Karpas-422 (cell line): ENCODE data around the gene TEC. TPM values are rescaled to one million over a fixed set of nuclear protein-coding genes. Genes with fewer than 3 reads are reported as not detected.
A peak's percentile ranks its signal among the peaks of the same experiment; 100 is the strongest.

Experiments
- DNase-seq: peaks from one replicate; pipeline ENCODE4 v3.0.0-alpha.2; 2015
- H2AFZ ChIP-seq: fragments of 200-600 bp; sonication (generic); 2 replicates; pipeline ENCODE4 v1.6.1; 2014; ENCODE audit warnings: antibody characterized with exemption, low read length, mixed read lengths
- H3K27ac ChIP-seq: fragments of 200-600 bp; sonication (generic); 2 replicates; pipeline ENCODE4 v1.5.1; 2014; ENCODE audit warnings: mild to moderate bottlenecking, low read length, moderate library complexity
- H3K27me3 ChIP-seq: fragments of 200-600 bp; sonication (generic); 2 replicates; pipeline ENCODE4 v1.6.1; 2014; ENCODE audit warnings: low read length, mixed read lengths
- H3K36me3 ChIP-seq: fragments of 200-600 bp; sonication (generic); 2 replicates; pipeline ENCODE4 v1.6.1; 2014; ENCODE audit warnings: low read length, mixed read lengths; ENCODE audit not compliant: insufficient read depth
- H3K4me1 ChIP-seq: fragments of 200-600 bp; sonication (generic); 2 replicates; pipeline ENCODE4 v1.6.1; 2014; ENCODE audit warnings: mild to moderate bottlenecking, low read length, mixed read lengths
- H3K4me2 ChIP-seq: fragments of 200-600 bp; sonication (generic); 2 replicates; pipeline ENCODE4 v1.6.1; 2014; ENCODE audit warnings: low read length, low read depth, mild to moderate bottlenecking; ENCODE audit not compliant: poor library complexity, severe bottlenecking
- H3K4me3 ChIP-seq: fragments of 200-600 bp; sonication (generic); 2 replicates; pipeline ENCODE4 v1.5.1; 2014; ENCODE audit warnings: mild to moderate bottlenecking, antibody characterized with exemption, low read length, mixed read lengths
- H3K79me2 ChIP-seq: fragments of 200-600 bp; sonication (generic); 2 replicates; pipeline ENCODE4 v1.6.1; 2014; ENCODE audit warnings: mild to moderate bottlenecking, low read length, mixed read lengths
- H3K9ac ChIP-seq: fragments of 200-600 bp; sonication (generic); 2 replicates; pipeline ENCODE4 v1.6.0; 2014; ENCODE audit warnings: low read length
- H3K9me2 ChIP-seq: fragments of 200-600 bp; sonication (generic), shearing (Covaris generic); replicated peaks from 2 replicates; pipeline ENCODE4 v1.6.0; 2014; ENCODE audit warnings: mild to moderate bottlenecking, low read length, moderate library complexity; ENCODE audit not compliant: insufficient read depth
- H3K9me3 ChIP-seq: fragments of 300-700, 200-600 bp; sonication (generic); 2 replicates; pipeline ENCODE4 v1.6.1; 2014; ENCODE audit warnings: low read length, mixed read lengths
- H4K20me1 ChIP-seq: fragments of 200-600 bp; sonication (generic); 2 replicates; pipeline ENCODE4 v1.6.1; 2014; ENCODE audit warnings: mild to moderate bottlenecking, antibody characterized with exemption, low read length, low read depth; ENCODE audit not compliant: insufficient read depth
- total RNA-seq: library from RNA; depleted of rRNA; stranded (reverse); fragments of >200 nt; shearing (Covaris generic); gene quantifications from 2 replicates; pipeline ENCODE4 v1.2.3, GENCODE V29; 2014; ENCODE audit warnings: low replicate concordance

Gene TEC
- total RNA-seq, 1 experiment from 2014 or later: 0.45 TPM

GRCh38 chr4:48215977-48216376 lies 53.7 kb downstream of the TEC start:
- no peaks in the 10 kb centered on the region for H3K36me3 ChIP-seq
- H3K27ac ChIP-seq: no peak overlapping the region
- no peak overlapping the region for H2AFZ ChIP-seq
- H3K9me2 ChIP-seq: no peaks in the 10 kb centered on the region
- H3K9ac ChIP-seq: no peak overlapping the region
- H3K79me2 ChIP-seq: no peaks in the 10 kb centered on the region
- no peak overlapping the region for H3K4me3 ChIP-seq
- no peaks in the 10 kb centered on the region for H4K20me1 ChIP-seq
- no peaks in the 10 kb centered on the region for H3K9me3 ChIP-seq
- no peaks in the 10 kb centered on the region for H3K4me1 ChIP-seq
- no peak for DNase-seq
- H3K4me2 ChIP-seq: no peak overlapping the region
- no peaks in the 10 kb centered on the region for H3K27me3 ChIP-seq

DNA sequence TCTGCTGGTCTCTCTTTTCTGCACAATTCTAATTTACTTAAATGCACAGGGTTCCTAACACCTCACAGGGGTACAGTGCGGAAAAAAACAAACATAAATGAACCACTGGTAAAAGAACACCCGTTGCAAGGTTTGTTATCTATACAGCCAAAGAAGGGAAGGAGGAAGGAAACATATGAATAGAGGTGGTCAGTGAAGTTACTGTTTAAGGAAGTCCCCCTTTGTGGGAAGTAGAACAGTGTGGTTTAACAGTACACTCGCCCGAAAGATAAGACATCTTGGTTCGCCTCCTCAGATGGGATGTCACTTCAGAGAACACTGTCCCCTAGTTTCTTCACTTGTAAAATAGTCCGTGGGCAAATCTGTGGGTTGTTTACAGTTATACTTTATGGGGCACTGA lies 57.5 kb downstream of the TEC start:
- H3K27me3 ChIP-seq: no peaks in the 10 kb centered on the region
- H3K4me3 ChIP-seq: no peak overlapping the region
- no peaks in the 10 kb centered on the region for H3K4me1 ChIP-seq
- H3K27ac ChIP-seq: no peak overlapping the region
- no peak overlapping the region for H2AFZ ChIP-seq
- H3K4me2 ChIP-seq: no peak overlapping the region
- H3K79me2 ChIP-seq: no peaks in the 10 kb centered on the region
- peak; percentile 2 for DNase-seq
- no peaks in the 10 kb centered on the region for H3K9me3 ChIP-seq
- no peak overlapping the region for H3K9ac ChIP-seq
- H3K9me2 ChIP-seq: no peaks in the 10 kb centered on the region
- H4K20me1 ChIP-seq: no peaks in the 10 kb centered on the region
- H3K36me3 ChIP-seq: no peaks in the 10 kb centered on the region

DNA sequence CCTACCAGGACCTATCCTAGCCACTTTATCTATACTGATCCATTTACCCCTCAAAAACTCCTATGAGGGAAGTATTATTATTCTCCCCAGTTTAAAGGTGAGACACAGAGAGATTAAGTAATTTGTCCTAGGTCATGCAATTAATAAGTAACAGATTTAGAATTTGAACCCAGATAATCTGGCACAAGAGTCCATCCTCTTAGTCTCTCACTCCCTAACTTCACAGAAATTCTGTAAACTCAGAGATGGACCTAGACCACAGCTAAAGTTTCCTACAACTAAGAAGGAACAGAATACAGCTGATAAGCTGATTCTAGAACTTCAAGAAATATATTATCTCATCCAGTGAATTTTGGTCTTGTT lies 58.7 kb downstream of the TEC start:
- Histone ChIP-seq H3K4me2 (no peak overlapping the region), H3K9ac (no peak overlapping the region), H3K79me2 (no peaks in the 10 kb centered on the region)

GRCh38 chr4:48205626-48206025 lies 64.0 kb downstream of the TEC start:
- no peaks in the 10 kb centered on the region for H3K9me2 ChIP-seq
- H3K36me3 ChIP-seq: no peaks in the 10 kb centered on the region
- peaks cover 8% of the 10 kb centered on the region for H3K4me1 ChIP-seq
- H3K9me3 ChIP-seq: no peaks in the 10 kb centered on the region
- H4K20me1 ChIP-seq: no peaks in the 10 kb centered on the region
- H2AFZ ChIP-seq: no peak overlapping the region
- no peak overlapping the region for H3K27ac ChIP-seq
- H3K4me3 ChIP-seq: no peak overlapping the region
- H3K79me2 ChIP-seq: no peaks in the 10 kb centered on the region
- no peak overlapping the region for H3K9ac ChIP-seq
- DNase-seq: no peak
- no peaks in the 10 kb centered on the region for H3K27me3 ChIP-seq
- H3K4me2 ChIP-seq: no peak overlapping the region

More for the DNA sequence above, 58.7 kb downstream of the TEC start:
- no peak for DNase-seq
- no peaks in the 10 kb centered on the region for H3K36me3 ChIP-seq
- H2AFZ ChIP-seq: no peak overlapping the region
- no peaks in the 10 kb centered on the region for H3K27me3 ChIP-seq
- H3K4me3 ChIP-seq: no peak overlapping the region
- no peak overlapping the region for H3K27ac ChIP-seq
- no peaks in the 10 kb centered on the region for H3K9me2 ChIP-seq
- no peaks in the 10 kb centered on the region for H3K4me1 ChIP-seq
- H4K20me1 ChIP-seq: no peaks in the 10 kb centered on the region
- H3K9me3 ChIP-seq: no peaks in the 10 kb centered on the region

GRCh38 chr4:48205107-48205506 lies 64.5 kb downstream of the TEC start:
- no peak overlapping the region for H3K27ac ChIP-seq
- no peaks in the 10 kb centered on the region for H3K36me3 ChIP-seq
- peaks cover 8% of the 10 kb centered on the region for H3K4me1 ChIP-seq
- no peak overlapping the region for H3K9ac ChIP-seq
- H3K4me3 ChIP-seq: no peak overlapping the region
- H3K9me2 ChIP-seq: no peaks in the 10 kb centered on the region
- no peak for DNase-seq
- no peaks in the 10 kb centered on the region for H4K20me1 ChIP-seq
- no peak overlapping the region for H3K4me2 ChIP-seq
- H2AFZ ChIP-seq: no peak overlapping the region
- H3K79me2 ChIP-seq: no peaks in the 10 kb centered on the region
- no peaks in the 10 kb centered on the region for H3K27me3 ChIP-seq
- H3K9me3 ChIP-seq: no peaks in the 10 kb centered on the region

- no peak overlapping the region for H3K4me2 ChIP-seq
- H3K9me3 ChIP-seq: no peaks in the 10 kb centered on the region
- H4K20me1 ChIP-seq: no peaks in the 10 kb centered on the region
- H3K4me1 ChIP-seq: peaks cover 8% of the 10 kb centered on the region
- no peaks in the 10 kb centered on the region for H3K27me3 ChIP-seq
- H3K36me3 ChIP-seq: no peaks in the 10 kb centered on the region
- H3K9ac ChIP-seq: no peak overlapping the region
- H3K79me2 ChIP-seq: no peaks in the 10 kb centered on the region
- H3K9me2 ChIP-seq: no peaks in the 10 kb centered on the region
- no peak overlapping the region for H2AFZ ChIP-seq
- H3K27ac ChIP-seq: no peak overlapping the region
- DNase-seq: no peak
- no peak overlapping the region for H3K4me3 ChIP-seq
Measured at GRCh38 chr4:48203819-48204218, 65.8 kb downstream of the TEC start.

DNA sequence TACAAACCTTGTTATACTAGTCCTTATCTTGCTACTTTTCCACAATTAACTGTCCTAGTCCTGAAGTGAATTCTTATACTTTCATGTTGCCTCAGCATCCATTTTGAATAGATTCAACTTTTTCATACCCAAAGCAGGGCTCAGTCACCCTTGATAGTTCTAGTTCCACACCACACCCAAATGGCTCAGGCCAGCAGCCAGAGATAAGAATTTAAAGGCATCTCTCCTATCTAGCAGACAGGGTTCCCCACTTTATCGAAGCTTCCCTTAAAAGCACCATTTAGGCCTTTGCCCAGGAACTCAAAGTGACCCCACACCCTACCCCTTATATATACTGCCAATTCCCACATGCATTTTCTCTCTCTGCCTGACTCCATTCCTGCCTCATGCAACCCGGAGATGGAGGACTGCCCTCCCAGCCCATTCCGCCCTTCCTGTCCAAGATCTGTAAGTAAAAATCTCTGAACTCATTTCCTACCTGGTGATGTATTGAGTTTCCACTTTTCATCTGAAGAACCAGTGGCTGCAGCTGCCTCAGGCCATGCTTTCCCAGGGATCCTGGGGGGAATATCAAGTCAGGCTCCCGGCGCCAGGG lies 71.9 kb downstream of the TEC start:
- Histone ChIP-seq H3K4me2 (no peak overlapping the region), H3K4me1 (peaks cover 8% of the 10 kb centered on the region), H2AFZ (no peak overlapping the region), H3K79me2 (no peaks in the 10 kb centered on the region), H3K27ac (no peak overlapping the region), H3K27me3 (no peaks in the 10 kb centered on the region), H3K9me3 (no peaks in the 10 kb centered on the region), H3K36me3 (no peaks in the 10 kb centered on the region), H3K9me2 (no peaks in the 10 kb centered on the region), H3K4me3 (no peak overlapping the region), H3K9ac (no peak overlapping the region), H4K20me1 (no peaks in the 10 kb centered on the region)
- DNase-seq: no peak

GRCh38 chr4:48196758-48197504 lies 72.7 kb downstream of the TEC start:
- Histone ChIP-seq H3K4me1 (peaks cover 8% of the 10 kb centered on the region), H3K4me2 (peak overlapping the region; percentile 17), H3K36me3 (no peaks in the 10 kb centered on the region), H3K79me2 (no peaks in the 10 kb centered on the region), H3K27me3 (no peaks in the 10 kb centered on the region), H3K27ac (no peak overlapping the region), H2AFZ (no peak overlapping the region), H4K20me1 (no peaks in the 10 kb centered on the region), H3K4me3 (no peak overlapping the region; the same call in 1 of the 2 replicates), H3K9me3 (no peaks in the 10 kb centered on the region), H3K9me2 (no peaks in the 10 kb centered on the region), H3K9ac (no peak overlapping the region)
- DNase-seq: peak; percentile 51
